HTERT RPE-1 (cell line): ENCODE results near the gene USP48.

ENCODE experiments used
- in situ Hi-C: fragments of 300-500 bp; cut with MboI; formaldehyde crosslinking; loops from 4 replicates; pipeline ENCODE4 v1.14.3; 2020; ENCODE audit warnings: low sequenced_read_pairs

Gene USP48

DNA sequence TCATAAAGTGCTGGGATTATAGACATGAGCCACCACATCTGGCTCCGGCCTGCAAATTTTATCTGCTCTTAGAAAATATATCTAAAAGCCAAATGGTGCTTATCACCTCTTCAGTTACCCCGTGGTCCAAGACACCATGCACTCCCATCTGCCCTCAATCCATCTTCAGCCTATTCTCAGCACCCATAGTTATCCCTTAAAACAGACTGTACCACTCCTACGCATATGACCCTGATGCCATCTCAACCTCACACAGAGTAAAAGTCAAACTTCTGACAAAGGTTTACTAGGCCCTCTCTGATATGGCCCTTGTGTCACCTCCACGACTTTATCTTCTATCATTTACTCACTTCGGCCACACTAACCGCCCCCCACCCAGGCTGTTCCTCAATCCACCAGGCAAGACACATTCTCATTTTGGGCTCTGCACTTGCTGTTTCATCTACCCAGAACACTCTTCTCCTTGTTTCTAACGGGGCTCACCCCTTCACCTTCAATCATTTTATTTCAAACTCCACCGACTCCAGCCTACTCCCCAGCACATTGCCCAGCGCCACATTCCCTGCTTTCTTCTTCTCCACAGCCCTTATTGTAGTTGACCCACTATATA lies 33.0 kb downstream of the USP48 start:
- in situ Hi-C loops, result no loop called here

DNA sequence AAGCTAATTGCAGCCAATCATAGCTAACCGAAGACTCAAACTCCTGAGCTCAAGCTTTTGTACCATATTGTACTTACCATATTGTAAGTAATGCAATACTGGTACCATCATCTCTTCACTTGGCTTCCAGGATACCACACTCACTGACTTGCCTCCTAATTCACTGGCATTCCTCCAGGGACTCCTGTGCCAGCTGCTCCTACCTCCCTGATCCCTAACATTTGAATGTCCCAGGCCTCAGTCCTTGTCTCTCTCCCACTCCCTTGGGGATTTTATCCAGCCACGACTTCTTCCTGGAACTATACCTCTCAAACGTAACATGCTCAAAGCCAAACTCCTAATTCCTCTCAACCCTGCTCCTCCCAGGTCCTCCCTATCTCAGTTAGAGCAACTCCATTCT lies 33.8 kb downstream of the USP48 start:
- in situ Hi-C loops, result no loop called here

DNA sequence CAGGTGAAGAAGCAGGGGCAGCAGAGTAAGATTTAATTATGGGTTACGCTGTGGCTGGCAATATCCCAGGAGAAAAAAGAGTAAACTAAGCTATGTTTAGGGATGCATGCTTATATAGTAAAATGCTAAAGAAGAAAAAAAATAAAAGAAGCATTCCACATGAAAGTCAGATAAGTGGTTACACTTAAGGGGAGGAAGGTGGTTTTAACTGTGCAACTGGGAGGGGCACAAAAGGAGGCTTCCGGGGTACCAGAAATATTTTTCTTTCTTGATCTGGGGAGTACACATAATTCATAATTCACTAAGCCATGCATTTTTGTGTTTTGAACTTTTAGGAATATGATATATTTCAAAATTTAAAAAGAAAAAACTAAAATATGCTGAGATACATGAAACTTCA lies 39.5 kb downstream of the USP48 start:
- in situ Hi-C loops, result no loop called here

DNA sequence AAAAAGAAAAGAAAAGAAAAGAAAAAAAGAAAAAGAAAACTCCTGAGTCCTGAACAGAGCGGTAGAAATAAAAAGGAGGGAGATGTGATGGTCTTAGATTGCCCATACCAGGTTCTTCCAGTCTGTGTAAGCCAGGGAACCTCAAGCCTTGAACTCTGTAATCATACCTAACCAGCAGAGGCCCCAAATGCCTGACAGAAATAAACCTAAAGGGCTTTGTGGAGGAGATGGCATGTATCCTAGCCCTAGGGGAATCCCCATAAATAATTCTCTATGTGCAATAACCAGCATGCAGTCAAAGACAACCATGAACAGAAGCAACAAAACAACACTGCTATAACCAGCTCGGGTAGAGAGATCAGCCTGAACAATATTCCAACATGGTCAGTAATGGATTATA lies 40.4 kb downstream of the USP48 start:
- in situ Hi-C loops, result no loop called here

DNA sequence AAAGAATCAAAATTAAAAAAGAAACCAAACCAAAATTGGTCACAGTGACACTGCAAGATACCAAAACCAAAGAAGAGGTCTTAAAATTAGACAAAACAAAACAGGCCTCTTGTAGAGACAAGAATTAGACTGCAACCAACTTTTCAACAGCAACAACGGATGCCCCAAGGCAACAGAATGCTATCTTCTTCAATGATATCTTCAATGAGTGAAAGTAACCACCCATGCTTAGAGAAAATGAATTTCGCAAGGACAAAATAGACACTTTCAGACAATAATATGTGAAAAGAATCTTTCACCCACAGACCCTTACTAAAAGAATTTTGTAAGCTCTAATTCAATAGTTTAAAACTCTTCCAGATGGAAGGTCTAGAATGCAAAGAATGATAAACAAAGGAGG lies 41.7 kb downstream of the USP48 start:
- in situ Hi-C loops, result no loop called here

DNA sequence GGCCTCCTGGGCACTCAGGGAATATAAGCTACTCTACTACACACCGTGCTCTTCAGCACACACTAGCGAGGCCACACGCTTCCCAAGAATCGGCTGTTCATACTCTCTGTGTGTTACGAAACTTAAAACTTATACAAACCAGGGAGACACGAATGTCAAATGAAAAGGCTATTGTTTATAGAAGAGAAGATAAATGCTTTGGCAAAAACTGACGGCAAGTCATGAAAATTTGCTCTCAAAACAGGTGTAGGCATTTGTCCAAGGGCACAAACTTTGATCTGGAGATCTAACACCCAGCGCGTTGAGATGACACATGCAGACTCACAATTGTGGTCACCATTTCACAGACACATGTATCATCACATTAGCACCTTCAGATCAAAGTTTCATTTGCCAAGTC lies 46.1 kb downstream of the USP48 start:
- in situ Hi-C loops, result no loop called here

DNA sequence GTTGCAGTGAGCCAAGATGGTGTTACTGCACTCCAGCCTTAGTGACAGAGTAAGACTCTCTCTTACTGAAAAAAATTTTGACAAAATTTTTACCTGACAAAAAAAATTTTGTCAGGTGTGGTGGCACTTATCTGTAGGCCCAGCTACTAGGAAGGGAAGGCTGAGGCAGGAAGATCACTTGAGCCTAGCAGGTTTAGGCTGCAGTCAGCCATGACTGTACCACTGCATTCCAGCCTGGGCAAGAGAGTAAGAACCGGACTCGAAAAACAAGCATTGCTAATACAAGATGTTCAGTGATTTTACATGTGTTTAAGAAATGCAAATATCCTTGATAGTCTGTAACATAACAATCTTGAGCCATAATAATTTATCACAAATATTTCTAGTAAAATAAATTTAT lies 46.9 kb downstream of the USP48 start:
- in situ Hi-C loops, result no loop called here

DNA sequence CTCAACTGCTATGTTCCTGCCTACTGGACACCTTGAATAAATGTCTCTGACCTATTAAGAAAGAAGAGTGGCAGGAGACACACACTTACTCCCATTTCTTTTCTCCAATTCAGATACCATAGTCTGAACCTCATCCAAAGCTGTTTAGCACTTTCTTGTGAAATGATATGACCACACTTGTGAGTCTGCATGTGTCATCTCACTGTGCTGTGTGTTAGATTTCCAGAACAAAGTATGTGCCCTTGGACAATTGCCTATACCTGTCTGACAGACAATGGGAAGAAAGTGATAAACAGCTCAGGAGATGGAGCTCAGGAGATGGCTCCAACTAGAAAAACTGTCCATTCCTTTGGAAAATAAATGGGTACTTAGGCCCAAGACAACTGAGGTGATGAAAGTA lies 48.4 kb downstream of the USP48 start:
- in situ Hi-C loops, result no loop called here

DNA sequence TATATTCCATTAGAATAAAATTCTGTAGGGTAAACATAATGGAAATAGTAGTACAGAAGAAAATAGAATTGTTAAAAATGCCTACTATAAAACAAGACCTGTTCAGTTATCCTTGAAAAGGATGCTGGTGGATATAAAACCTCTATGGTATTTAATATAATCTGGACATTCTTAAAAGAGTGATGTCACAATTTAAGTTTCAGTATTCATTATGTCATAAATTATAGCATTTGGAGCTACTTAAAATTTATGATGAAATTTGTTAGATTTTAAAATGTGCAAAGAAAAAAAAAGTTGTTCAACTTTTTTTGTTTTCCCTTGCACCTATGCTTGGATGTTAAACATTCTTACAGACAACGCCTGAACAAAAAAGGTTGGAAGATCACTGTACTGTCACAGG lies 50.3 kb downstream of the USP48 start:
- in situ Hi-C loops, result no loop called here

DNA sequence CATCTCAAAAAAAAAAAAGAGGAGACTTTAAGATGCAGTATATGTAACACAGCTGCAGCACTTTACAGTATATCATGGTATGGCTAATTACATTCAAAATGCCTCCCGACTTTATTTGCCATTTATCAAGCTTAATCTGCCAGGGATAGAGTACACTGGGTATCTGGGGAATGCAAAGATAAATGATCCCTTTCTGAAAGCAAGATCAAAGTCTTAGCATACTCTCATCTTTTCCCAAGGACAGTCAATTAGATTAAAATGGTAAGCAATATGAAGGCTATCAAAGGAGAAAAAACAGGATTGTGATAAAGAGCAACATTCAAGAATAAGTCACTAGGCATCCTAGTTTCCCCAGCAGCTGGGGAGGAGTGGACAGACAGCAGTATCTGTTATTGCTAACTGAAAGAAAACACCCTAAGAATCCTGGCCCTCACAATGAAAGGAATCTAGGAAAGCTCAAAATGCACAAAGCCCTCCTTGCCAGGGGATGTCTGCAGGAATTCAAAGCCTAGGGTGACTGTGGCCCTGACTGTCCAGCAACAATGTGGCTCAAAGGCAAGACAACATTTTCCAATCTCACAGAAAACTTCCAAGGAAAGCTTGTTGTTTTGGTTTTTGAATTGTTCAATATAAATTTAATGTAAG lies 57.1 kb downstream of the USP48 start:
- in situ Hi-C loops, result no loop called here

DNA sequence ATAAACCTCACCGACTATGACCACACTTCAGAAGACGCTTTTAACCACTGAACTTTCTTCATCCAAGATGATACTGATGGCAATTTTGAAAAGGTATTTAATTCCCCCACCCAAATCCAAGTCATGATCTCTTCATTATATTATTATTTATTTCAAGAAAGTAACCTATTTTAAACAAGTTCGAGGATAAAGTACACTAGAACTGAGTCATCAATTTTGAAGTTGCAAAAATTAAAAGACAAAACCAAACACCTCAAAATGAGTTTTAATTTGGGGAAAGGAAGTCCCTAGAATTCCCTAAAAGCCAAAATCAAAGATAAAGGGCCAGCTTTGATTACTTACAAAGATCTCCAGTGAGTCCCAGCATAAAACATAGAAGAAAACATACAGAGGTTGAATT lies 58.4 kb downstream of the USP48 start:
- in situ Hi-C loops, result no loop called here

DNA sequence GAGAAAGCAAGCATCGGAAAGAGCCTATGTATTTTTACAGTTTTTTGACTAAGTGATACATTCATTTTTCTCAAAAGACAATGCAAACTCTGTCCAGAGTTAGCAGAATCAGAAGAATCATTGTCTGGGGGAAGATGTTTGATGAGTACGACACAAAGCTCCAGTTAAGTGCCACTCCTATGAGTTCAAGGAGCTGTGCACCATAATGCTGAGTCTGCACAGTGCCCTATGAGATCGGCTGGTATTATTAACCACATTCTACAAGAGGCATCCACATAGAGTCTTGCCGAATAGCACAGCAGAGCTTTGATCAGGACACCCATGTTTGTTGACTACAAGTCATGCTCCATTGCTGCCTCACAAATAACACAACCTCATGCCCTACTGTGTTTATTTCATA lies 58.9 kb downstream of the USP48 start:
- in situ Hi-C loops, result no loop called here

DNA sequence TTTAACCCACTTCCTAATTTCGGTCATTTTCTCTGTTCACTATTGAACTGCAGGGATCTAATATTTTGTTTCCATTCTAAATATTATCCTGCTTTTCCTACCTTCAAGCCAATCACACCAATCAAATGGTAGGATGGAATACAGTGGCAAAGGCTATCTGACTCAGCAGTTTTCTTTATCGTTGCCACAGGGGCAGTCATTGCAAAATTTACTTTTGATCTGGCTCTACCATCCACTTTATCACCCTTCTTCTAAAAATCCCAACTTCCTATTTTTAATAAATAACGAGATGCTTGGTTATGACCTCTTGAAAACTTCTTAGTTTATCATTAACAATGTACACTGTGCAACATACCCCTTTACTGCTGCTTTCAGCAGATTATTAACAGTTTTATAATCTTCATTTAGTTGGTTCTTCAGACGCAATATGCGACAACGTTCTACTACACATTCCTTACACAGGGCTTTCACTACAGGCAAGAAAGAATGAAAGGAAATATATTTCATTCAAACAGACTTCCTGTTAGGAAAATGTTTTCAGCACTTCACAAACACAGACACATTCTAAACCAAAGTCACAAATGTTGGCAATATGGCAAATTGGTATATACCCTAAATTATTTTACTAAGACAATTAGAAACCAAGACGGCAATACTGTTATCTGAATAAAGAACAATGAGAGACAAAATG lies 61.5 kb downstream of the USP48 start:
- in situ Hi-C loops, result no loop called here

DNA sequence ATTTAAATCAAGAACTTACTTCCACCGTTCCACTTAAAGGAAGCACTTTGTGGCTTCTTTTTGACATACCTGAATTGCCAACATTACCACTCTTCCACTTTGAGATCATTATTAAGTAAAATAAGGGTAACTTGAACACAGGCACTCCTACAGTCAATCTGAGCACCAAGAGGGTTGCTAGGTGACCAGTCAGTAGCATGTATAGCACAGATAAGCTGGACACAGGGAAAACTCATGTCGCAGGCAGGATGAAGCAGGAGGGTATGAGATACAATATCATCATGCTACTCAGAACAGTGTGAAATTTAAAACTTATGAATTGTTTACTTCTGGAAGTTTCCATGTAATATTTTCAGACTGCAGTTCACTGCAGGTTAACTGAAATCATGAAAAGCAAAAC lies 66.8 kb downstream of the USP48 start:
- in situ Hi-C loops, result no loop called here

DNA sequence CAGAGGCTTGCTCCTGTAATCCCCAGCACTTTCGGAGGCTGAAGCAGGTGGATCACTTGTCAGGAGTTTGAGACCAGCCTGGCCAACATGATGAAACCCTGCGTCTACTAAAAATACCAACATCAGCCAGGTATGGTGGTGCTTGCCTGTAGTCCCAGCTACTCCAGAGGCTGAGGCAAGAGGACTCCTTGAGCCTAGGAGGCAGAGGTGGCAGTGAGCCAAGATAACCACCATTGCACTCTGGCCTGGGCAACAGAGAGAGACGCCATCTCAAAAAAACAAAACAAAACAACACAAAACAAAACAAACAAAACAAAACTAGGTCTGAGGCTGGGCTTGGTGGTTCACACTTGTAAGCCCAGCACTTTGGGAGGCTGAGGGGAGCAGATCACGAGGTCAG lies 75.1 kb downstream of the USP48 start:
- in situ Hi-C loops, result no loop called here

DNA sequence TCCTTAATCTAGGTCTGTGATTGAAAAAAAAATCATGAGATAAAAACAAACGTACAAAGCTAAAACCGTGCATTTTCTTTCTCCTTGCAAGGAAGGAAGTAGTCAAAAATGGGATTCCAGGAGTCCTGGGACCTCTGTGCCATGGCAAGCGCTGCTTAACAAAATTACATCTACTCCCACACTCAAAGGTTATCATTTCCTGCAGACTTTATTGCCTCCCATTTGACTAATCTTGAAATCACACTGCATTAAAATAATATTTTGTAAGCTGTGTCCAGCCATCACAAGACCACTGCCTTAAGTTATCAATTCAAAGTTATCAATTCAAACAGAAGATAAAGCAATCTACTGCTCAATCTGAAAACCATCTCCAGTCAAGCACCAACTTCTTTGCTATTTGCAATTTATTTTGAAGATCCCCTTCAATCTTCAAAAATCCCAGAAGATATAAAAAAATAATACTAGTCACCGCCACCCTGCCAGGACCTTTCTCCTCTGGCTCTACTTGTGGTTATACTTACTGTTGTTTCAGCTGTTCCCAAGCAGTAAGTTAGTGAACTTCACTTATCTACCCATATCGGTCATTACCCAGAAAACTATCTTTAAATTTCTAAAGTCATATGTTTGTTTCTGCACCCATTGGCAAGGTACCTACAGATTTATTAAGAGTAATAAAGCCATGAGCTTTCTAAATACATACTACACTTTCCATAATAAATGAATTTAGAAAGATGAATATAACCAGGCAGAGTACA lies 75.7 kb downstream of the USP48 start:
- in situ Hi-C loops, result no loop called here

DNA sequence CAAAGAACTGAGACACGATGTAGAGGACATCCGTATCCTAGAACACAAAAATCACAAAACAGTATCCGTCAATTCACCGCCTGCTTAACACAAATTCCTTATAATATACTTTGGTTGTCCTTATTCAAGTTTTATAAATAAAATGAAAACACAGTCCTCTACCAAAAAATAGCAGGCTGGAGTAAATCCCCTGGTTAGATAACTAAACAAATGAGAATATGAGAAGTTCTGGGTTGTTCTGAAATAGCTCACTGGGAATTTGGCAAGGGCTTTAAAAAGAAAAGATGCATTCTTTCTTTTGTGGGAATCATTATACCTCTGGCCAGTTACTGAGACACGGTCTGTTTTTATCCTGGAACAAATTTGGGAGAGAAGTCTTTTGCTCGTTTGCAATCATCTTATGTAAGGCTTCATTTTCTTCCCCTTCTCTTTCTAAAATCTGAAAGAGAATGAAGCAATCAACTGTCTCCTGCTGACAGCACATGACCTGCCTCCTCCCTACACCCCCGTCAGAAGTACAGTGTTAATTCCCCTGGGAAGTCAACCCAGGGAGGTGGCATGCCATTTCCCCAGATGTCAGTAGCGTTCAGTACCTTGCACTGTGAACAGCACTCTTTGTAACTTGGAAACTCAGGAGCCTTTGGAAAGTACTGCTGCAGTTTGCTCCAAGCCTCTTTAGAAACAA lies 76.7 kb downstream of the USP48 start:
- in situ Hi-C loops, result no loop called here

DNA sequence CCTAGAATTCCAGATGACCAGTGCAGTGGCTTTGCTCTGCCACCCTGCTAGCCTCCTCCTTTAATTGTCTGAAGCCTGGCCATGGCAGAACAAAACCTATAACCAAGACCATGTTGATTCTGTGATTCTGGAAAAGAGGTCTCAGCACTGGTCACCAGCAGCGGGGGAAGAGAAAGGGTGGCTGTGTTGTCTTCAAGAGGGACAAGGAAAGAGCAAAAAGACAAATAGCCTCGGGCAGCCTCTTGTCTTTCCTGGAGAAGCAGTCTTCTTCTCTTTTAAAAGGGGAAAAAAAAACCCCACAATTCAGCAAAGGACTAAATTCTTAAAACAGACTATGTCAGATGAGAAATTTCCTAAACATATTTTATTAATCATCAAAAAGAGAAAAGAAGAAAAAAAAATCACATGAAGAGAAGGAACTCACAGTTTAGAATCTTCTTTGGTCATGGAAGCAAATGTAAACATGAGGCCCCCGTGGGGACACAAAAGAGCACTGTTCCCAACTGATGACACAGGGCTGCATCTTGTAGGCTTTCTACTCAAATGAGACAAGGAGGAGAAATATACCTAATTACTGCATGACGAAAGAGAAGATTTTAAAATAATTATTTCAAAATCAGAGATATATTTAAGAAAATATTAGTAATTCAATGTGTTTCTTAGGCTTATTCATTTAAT lies 77.5 kb downstream of the USP48 start:
- in situ Hi-C loops, result no loop called here

DNA sequence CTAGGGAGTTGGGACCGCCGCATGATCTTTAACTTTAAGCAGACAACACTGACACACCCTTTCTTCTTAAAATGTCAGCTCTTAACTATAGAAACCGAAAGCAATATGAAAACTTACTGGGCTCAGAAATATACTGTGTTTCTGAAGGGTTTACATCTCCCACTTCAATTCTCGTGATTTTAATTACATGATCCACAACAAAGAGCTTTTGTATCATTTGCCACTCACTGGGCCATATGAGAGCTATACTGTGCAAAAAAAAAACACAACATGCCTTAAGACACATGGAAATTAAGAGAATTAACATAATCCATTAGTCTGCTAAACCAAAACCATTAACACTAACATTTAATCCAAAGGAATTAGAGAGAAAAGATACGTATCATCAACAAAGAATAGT lies 78.8 kb downstream of the USP48 start:
- in situ Hi-C loops, result no loop called here

DNA sequence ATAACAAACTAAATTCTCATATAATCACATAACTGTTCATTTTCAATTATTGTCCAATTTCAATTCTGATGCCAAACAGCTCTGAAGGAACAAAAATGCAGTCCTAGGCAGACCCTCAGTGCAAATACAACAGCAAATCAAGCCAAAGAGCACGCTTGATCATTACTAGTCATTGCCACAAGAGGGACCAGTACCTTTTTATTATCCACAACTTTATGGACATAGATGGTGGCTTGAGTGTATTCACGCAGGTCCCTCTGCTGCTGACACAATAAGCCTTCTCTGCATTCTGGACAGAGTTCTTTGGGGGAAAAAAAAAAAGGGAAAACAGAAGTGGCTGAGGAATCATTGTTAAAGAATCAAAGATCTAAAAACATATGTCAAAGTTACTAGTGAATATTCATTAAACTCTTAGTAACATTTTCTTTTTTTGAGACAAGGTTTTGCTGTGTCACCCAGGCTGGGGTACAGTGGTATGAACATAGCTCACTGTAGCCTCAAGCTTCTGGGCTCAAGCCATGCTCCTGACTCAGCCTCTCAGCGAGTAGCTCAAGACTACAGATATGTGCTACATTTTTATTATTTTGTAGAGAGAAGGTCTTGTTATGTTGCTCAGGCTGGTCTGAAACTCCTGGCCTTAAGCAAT lies 79.5 kb downstream of the USP48 start:
- in situ Hi-C loops, result no loop called here
